SK-N-SH (cell line): ENCODE data around the gene SELENOM. TPM values are rescaled to one million over a fixed set of nuclear protein-coding genes. Genes with fewer than 3 reads are reported as not detected.

Source experiments
- CTCF ChIA-PET: fragments of 300-600, 350-600 bp; formaldehyde crosslinking; extraction: SDS; loops from one replicate; lab custom pipeline; 2021; lab: Yijun Ruan, JAX
- POLR2A ChIA-PET: fragments of 350-600 bp; sonication (Branson Sonifier 250); formaldehyde crosslinking; extraction: SDS; loops from one replicate; lab custom pipeline; 2020; ENCODE audit warnings: antibody characterized with exemption, inconsistent platforms; lab: Yijun Ruan, JAX
- DNase-seq: peaks from one replicate; pipeline ENCODE4 v3.0.0; 2012
- H2AFZ ChIP-seq: fragments of 200-600 bp; sonication (generic); 2 replicates; pipeline ENCODE4 v1.8.1; 2016; ENCODE audit warnings: antibody characterized with exemption, mild to moderate bottlenecking, low read depth
- H3F3A ChIP-seq: fragments of 200-600 bp; sonication (generic); replicated peaks from 2 replicates; pipeline ENCODE3; 2016; ENCODE audit warnings: antibody characterized with exemption, mild to moderate bottlenecking; ENCODE audit not compliant: insufficient read depth
- H3K27ac ChIP-seq, 2 experiments: fragments of 200-500 bp in 1 of 2; fragments of 200-600 bp in 1 of 2; sonication (Bioruptor generic) in 1 of 2; sonication (generic), shearing (Covaris generic) in 1 of 2; 2 replicates each; pipeline versions ENCODE4 v1.5.1 to v1.6.1; 2014 to 2016; ENCODE audit warnings: low read depth in 2 of 2, inconsistent platforms in 1 of 2, low read length in 1 of 2, mild to moderate bottlenecking in 1 of 2, mixed read lengths in 1 of 2
- H3K27me3 ChIP-seq: fragments of 200-600 bp; sonication (generic), shearing (Covaris generic); 2 replicates; pipeline ENCODE4 v1.6.1; 2016; ENCODE audit warnings: mixed run types; ENCODE audit not compliant: insufficient read depth
- H3K36me3 ChIP-seq, 2 experiments: fragments of 200-500 bp in 1 of 2; fragments of 200-600 bp in 1 of 2; sonication (Bioruptor generic) in 1 of 2; sonication (generic) in 1 of 2; replicated peaks in 1 of 2; 2 replicates each; pipeline versions ENCODE3 to v1.5.1; 2014 to 2016; ENCODE audit warnings: low read length in 1 of 2, mild to moderate bottlenecking in 1 of 2; ENCODE audit not compliant: insufficient read depth in 2 of 2, control insufficient read depth in 1 of 2
- H3K4me1 ChIP-seq, 2 experiments: fragments of 200-500 bp in 1 of 2; fragments of 200-600 bp in 1 of 2; sonication (Bioruptor generic) in 1 of 2; sonication (generic), shearing (Covaris generic) in 1 of 2; 2 replicates each; pipeline versions ENCODE4 v1.5.1 to v1.6.1; 2014 to 2016; ENCODE audit warnings: low read depth in 1 of 2, low read length in 1 of 2, mixed run types in 1 of 2; ENCODE audit not compliant: insufficient read depth in 2 of 2, control insufficient read depth in 1 of 2
- H3K4me2 ChIP-seq: fragments of 200-600 bp; sonication (generic), shearing (Covaris generic); 2 replicates; pipeline ENCODE4 v1.6.1; 2017; ENCODE audit warnings: mixed run types
- H3K4me3 ChIP-seq, 2 experiments: fragments of 200-500 bp in 1 of 2; fragments of 200-600 bp in 1 of 2; sonication (Bioruptor generic) in 1 of 2; sonication (generic), shearing (Covaris generic) in 1 of 2; 2 replicates each; pipeline versions ENCODE4 v1.5.1 to v1.8.1; 2014 to 2016; ENCODE audit warnings: low read depth in 2 of 2, inconsistent platforms in 1 of 2, low read length in 1 of 2, mild to moderate bottlenecking in 1 of 2, mixed read lengths in 1 of 2, moderate library complexity in 1 of 2
- H3K79me2 ChIP-seq: fragments of 200-600 bp; sonication (generic); 2 replicates; pipeline ENCODE4 v1.8.1; 2017; ENCODE audit warnings: mild to moderate bottlenecking; ENCODE audit not compliant: insufficient read depth
- H3K9ac ChIP-seq: fragments of 200-600 bp; sonication (generic); 2 replicates; pipeline ENCODE4 v1.6.1; 2017; ENCODE audit warnings: mixed run types
- H3K9me2 ChIP-seq: fragments of 200-600 bp; sonication (generic); 2 replicates; pipeline ENCODE4 v1.6.1; 2017; ENCODE audit warnings: mixed run types
- H3K9me3 ChIP-seq: fragments of 200-600 bp; sonication (generic); 2 replicates; pipeline ENCODE4 v1.6.1; 2017; ENCODE audit warnings: mixed run types, mild to moderate bottlenecking, moderate library complexity
- H4K20me1 ChIP-seq: fragments of 200-600 bp; sonication (generic); 2 replicates; pipeline ENCODE4 v1.6.1; 2017; ENCODE audit warnings: mild to moderate bottlenecking, mixed run types; ENCODE audit not compliant: insufficient read depth
- CHD2 ChIP-seq: fragments of 150-350 bp; IDR thresholded peaks from 2 replicates; pipeline ENCODE4 v1.6.1; 2018; ENCODE audit warnings: low read length; ENCODE audit not compliant: partially characterized antibody
- ELF1 ChIP-seq: IDR thresholded peaks from 2 replicates; pipeline ENCODE4 v1.4.0; 2012
- EZH2phosphoT487 ChIP-seq: fragments of 200-600 bp; sonication (generic); IDR thresholded peaks from 2 replicates; pipeline ENCODE4 v1.6.1; 2017; ENCODE audit warnings: low read depth, mixed run types, mild to moderate bottlenecking, antibody characterized with exemption, moderate library complexity, borderline replicate concordance
- FOSL2 ChIP-seq: IDR thresholded peaks from 2 replicates; pipeline ENCODE4 v1.4.0; 2012; ENCODE audit warnings: low read depth, mild to moderate bottlenecking, moderate library complexity, borderline replicate concordance
- FOXJ3 ChIP-seq: sonication (generic); formaldehyde crosslinking; IDR thresholded peaks from 2 replicates; pipeline ENCODE4 v1.5.1; 2020; ENCODE audit warnings: mild to moderate bottlenecking, missing genetic modification reagents
- FOXM1 ChIP-seq: IDR thresholded peaks from 2 replicates; pipeline ENCODE4 v1.4.0; 2012; ENCODE audit warnings: low read depth, mild to moderate bottlenecking
- GABPA ChIP-seq: IDR thresholded peaks from 2 replicates; pipeline ENCODE4 v1.4.0; 2012; ENCODE audit warnings: low read depth, mild to moderate bottlenecking
- MEF2A ChIP-seq: IDR thresholded peaks from 2 replicates; pipeline ENCODE4 v1.4.0; 2012; ENCODE audit warnings: low read depth, borderline replicate concordance
- POLR2AphosphoS5 ChIP-seq: IDR thresholded peaks from 2 replicates; pipeline ENCODE4 v1.6.1; 2012; ENCODE audit warnings: low read depth, low read length
- RAD21 ChIP-seq: IDR thresholded peaks from 2 replicates; pipeline ENCODE4 v1.6.1; 2012; ENCODE audit warnings: mild to moderate bottlenecking, low read length
- RXRA ChIP-seq: IDR thresholded peaks from 2 replicates; pipeline ENCODE4 v1.4.0; 2012; ENCODE audit warnings: low read depth, mild to moderate bottlenecking, borderline replicate concordance
- SMC3 ChIP-seq: IDR thresholded peaks from 2 replicates; pipeline ENCODE4 v1.6.1; 2012; ENCODE audit warnings: low read depth, low read length, improper control_type of control experiment
- TAF1 ChIP-seq: IDR thresholded peaks from 2 replicates; pipeline ENCODE4 v1.6.1; 2012; ENCODE audit warnings: low read depth, mild to moderate bottlenecking, low read length, moderate library complexity, borderline replicate concordance
- TEAD4 ChIP-seq: IDR thresholded peaks from 2 replicates; pipeline ENCODE4 v1.4.0; 2012; ENCODE audit warnings: mild to moderate bottlenecking, borderline replicate concordance; ENCODE audit not compliant: insufficient read depth
- YY1 ChIP-seq: IDR thresholded peaks from 2 replicates; pipeline ENCODE4 v1.4.0; 2012; ENCODE audit warnings: low read depth, mild to moderate bottlenecking
- WGBS: methylation state at CpG from one replicate; pipeline ENCODE4 v1.1.6; 2017; ENCODE audit warnings: low lambda C conversion rate; 5-methylcytosine and 5-hydroxymethylcytosine counted together
- polyA plus RNA-seq, 3 experiments: library from polyadenylated mRNA; depleted of rRNA; stranded (reverse); fragments of >200 nt; gene quantifications; 2 replicates each; pipeline ENCODE4 v1.2.3, GENCODE V29; 2012
- TF ChIP-seq, protein P1 (sequence below): fragments of 150-350 bp; IDR thresholded peaks from 2 replicates; pipeline ENCODE4 v1.6.1; 2016; ENCODE audit warnings: mild to moderate bottlenecking, low read depth, low read length
- TF ChIP-seq, protein P2 (sequence below): fragments of 150-350 bp; IDR thresholded peaks from 2 replicates; pipeline ENCODE4 v1.6.1; 2017; ENCODE audit warnings: antibody characterized with exemption, low read length, low read depth, borderline replicate concordance
- TF ChIP-seq, protein P3 (sequence below): IDR thresholded peaks from 2 replicates; pipeline ENCODE4; 2012
- TF ChIP-seq, protein P4 (sequence below): IDR thresholded peaks from 2 replicates; pipeline ENCODE4 v1.6.1; 2012; ENCODE audit warnings: mild to moderate bottlenecking, low read depth, low read length, moderate library complexity
- TF ChIP-seq, protein P5 (sequence below): fragments of 200-600 bp; sonication (generic); IDR thresholded peaks from 2 replicates; pipeline ENCODE4 v1.6.1; 2017; ENCODE audit warnings: antibody characterized with exemption, mild to moderate bottlenecking, moderate library complexity

The SELENOM gene
- polyA plus RNA-seq, 1 of the 3 experiments (the other 2 are of a cell fraction), result 117 TPM

DNA sequence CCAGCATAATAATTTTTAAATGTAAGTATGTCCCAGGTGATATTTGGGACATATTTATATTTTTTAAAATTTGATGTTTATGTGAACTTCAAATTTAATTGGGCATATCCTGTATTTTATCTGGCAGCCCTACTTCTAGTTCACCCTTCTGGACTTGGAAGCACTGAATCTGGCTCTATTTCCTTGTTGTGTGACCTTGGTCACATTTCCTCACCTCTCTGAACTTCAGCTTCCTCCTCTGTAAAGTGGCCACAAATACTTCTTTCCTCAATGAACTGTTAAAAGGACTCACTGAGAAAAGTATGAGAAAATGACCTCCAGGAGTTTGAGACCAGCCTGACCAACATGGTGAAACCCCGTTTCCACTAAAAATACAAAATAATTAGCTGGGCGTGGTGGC is 44.5 kb upstream of the SELENOM start:
- TF ChIP-seq FOSL2 (no peak), GABPA (no peak), RAD21 (no peak), YY1 (no peak), SMC3 (no peak), EZH2phosphoT487 (no peak), TEAD4 (no peak), MEF2A (no peak), POLR2AphosphoS5 (no peak), FOXJ3 (no peak), CHD2 (no peak), RXRA (no peak), ELF1 (no peak), TAF1 (no peak), FOXM1 (no peak)
- TF ChIP-seq, protein P1, sequence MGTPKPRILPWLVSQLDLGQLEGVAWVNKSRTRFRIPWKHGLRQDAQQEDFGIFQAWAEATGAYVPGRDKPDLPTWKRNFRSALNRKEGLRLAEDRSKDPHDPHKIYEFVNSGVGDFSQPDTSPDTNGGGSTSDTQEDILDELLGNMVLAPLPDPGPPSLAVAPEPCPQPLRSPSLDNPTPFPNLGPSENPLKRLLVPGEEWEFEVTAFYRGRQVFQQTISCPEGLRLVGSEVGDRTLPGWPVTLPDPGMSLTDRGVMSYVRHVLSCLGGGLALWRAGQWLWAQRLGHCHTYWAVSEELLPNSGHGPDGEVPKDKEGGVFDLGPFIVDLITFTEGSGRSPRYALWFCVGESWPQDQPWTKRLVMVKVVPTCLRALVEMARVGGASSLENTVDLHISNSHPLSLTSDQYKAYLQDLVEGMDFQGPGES, result no peak
- TF ChIP-seq, protein P2, sequence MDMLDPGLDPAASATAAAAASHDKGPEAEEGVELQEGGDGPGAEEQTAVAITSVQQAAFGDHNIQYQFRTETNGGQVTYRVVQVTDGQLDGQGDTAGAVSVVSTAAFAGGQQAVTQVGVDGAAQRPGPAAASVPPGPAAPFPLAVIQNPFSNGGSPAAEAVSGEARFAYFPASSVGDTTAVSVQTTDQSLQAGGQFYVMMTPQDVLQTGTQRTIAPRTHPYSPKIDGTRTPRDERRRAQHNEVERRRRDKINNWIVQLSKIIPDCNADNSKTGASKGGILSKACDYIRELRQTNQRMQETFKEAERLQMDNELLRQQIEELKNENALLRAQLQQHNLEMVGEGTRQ, result no peak
- TF ChIP-seq, all 33 proteins: peak for 0
- Histone ChIP-seq H3F3A (peaks cover 10% of the 10 kb centered on the region), H2AFZ (no peak overlapping the region), H3K36me3 (no peaks in the 10 kb centered on the region), H4K20me1 (no peaks in the 10 kb centered on the region), H3K4me1 (peaks cover 0 to 10% of the 10 kb centered on the region in 2 experiments; a peak in 2 of 4 replicates), H3K4me2 (no peak overlapping the region), H3K4me3 (no peak overlapping the region), H3K9me2 (no peaks in the 10 kb centered on the region), H3K27ac (no peak overlapping the region), H3K9ac (no peak overlapping the region), H3K9me3 (0 out of 2 replicates have a peak, but pooled peaks cover 3% of the 10 kb centered on the region), H3K79me2 (no peaks in the 10 kb centered on the region), H3K27me3 (no peaks in the 10 kb centered on the region)
- ChIA-PET POLR2A (no interaction called here), CTCF (interaction anchor here (0.7 to 6.6 kb wide), 5 partner anchors 9 to 79 kb away, joined by 4 to 53 read pairs (median 5); partner anchors contain the start of genes RNF185 and SELENOM)
- no peak for DNase-seq
- WGBS, result 94% methylated on average over 2 of the region's 2 CpGs

DNA sequence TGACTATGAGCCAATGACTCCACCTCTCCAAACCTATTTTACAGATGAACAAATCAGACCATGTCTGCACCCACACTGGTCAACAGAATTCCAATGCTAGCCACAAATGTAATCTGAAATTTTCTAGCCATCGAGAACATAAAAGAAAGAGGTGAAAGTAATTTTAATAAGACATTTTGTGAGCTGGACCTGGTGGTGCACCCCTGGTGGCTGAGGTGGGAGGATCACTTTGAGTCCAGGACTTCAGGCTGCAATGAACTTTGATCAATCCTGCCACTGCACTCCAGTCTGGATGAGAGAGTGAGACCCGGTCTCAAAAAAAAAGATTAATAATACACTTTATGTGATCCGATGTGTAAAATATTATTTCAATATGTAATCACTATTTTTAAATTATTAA is 43.2 kb upstream of the SELENOM start:
- H3K9ac ChIP-seq, result no peak overlapping the region
- peaks cover 7% of the 10 kb centered on the region for H3F3A ChIP-seq
- H3K4me2 ChIP-seq, result no peak overlapping the region
- peaks cover 0 to 5% of the 10 kb centered on the region in 2 experiments; a peak in 2 of 4 replicates for H3K4me1 ChIP-seq
- no peaks in the 10 kb centered on the region for H3K79me2 ChIP-seq
- no peak overlapping the region for H2AFZ ChIP-seq
- 39% methylated on average over 3 of the region's 3 CpGs for WGBS
- H3K9me2 ChIP-seq, result no peaks in the 10 kb centered on the region
- H4K20me1 ChIP-seq, result no peaks in the 10 kb centered on the region
- H3K9me3 ChIP-seq, result 0 out of 2 replicates have a peak, but pooled peaks cover 4% of the 10 kb centered on the region
- DNase-seq, result no peak
- POLR2A ChIA-PET, result no interaction called here
- CTCF ChIA-PET, result interaction anchor here (0.8 to 6.6 kb wide), 8 partner anchors 10 to 66 kb away, joined by 3 to 53 read pairs (median 10); partner anchors contain the start of genes RNF185 and SELENOM
- H3K27me3 ChIP-seq, result no peaks in the 10 kb centered on the region
- no peaks in the 10 kb centered on the region for H3K36me3 ChIP-seq
- H3K4me3 ChIP-seq, result no peak overlapping the region
- H3K27ac ChIP-seq, result no peak overlapping the region
- TF ChIP-seq, protein P3, sequence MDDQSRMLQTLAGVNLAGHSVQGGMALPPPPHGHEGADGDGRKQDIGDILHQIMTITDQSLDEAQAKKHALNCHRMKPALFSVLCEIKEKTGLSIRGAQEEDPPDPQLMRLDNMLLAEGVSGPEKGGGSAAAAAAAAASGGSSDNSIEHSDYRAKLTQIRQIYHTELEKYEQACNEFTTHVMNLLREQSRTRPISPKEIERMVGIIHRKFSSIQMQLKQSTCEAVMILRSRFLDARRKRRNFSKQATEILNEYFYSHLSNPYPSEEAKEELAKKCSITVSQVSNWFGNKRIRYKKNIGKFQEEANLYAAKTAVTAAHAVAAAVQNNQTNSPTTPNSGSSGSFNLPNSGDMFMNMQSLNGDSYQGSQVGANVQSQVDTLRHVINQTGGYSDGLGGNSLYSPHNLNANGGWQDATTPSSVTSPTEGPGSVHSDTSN, result no peak
- TF ChIP-seq YY1, result no peak
- TF ChIP-seq, protein P4, sequence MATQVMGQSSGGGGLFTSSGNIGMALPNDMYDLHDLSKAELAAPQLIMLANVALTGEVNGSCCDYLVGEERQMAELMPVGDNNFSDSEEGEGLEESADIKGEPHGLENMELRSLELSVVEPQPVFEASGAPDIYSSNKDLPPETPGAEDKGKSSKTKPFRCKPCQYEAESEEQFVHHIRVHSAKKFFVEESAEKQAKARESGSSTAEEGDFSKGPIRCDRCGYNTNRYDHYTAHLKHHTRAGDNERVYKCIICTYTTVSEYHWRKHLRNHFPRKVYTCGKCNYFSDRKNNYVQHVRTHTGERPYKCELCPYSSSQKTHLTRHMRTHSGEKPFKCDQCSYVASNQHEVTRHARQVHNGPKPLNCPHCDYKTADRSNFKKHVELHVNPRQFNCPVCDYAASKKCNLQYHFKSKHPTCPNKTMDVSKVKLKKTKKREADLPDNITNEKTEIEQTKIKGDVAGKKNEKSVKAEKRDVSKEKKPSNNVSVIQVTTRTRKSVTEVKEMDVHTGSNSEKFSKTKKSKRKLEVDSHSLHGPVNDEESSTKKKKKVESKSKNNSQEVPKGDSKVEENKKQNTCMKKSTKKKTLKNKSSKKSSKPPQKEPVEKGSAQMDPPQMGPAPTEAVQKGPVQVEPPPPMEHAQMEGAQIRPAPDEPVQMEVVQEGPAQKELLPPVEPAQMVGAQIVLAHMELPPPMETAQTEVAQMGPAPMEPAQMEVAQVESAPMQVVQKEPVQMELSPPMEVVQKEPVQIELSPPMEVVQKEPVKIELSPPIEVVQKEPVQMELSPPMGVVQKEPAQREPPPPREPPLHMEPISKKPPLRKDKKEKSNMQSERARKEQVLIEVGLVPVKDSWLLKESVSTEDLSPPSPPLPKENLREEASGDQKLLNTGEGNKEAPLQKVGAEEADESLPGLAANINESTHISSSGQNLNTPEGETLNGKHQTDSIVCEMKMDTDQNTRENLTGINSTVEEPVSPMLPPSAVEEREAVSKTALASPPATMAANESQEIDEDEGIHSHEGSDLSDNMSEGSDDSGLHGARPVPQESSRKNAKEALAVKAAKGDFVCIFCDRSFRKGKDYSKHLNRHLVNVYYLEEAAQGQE, result no peak
- TF ChIP-seq, protein P5, sequence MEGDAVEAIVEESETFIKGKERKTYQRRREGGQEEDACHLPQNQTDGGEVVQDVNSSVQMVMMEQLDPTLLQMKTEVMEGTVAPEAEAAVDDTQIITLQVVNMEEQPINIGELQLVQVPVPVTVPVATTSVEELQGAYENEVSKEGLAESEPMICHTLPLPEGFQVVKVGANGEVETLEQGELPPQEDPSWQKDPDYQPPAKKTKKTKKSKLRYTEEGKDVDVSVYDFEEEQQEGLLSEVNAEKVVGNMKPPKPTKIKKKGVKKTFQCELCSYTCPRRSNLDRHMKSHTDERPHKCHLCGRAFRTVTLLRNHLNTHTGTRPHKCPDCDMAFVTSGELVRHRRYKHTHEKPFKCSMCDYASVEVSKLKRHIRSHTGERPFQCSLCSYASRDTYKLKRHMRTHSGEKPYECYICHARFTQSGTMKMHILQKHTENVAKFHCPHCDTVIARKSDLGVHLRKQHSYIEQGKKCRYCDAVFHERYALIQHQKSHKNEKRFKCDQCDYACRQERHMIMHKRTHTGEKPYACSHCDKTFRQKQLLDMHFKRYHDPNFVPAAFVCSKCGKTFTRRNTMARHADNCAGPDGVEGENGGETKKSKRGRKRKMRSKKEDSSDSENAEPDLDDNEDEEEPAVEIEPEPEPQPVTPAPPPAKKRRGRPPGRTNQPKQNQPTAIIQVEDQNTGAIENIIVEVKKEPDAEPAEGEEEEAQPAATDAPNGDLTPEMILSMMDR, result peak; percentile 58
